ENCODE results near the gene STAC2.

- TF ChIP-seq CTCF (IDR thresholded peaks at IDR 0.05) (no peak), REST (IDR thresholded peaks at IDR 0.05; ENCODE audit: insufficient read depth in 1 of 2, low read depth in 2 of 2, low read length in 1 of 2) (no peak), POLR2AphosphoS5 (IDR thresholded peaks at IDR 0.05; ENCODE audit: low read depth, low read length) (no peak)
Measured at GRCh38 chr17:39183045-39183444, 42.7 kb downstream of the STAC2 start.
